ENCODE measurements around the gene TMEM132A. TPM values are rescaled to one million over a fixed set of nuclear protein-coding genes. Genes with fewer than 3 reads are reported as not detected.
A peak's percentile ranks its signal among the peaks of the same experiment; 100 is the strongest.

The TMEM132A gene
- total RNA-seq, 1 donor from 2014 or later: 218 TPM

GRCh38 chr11:60966890-60967289 lies 42.6 kb downstream of the TMEM132A start:
- TF ChIP-seq CTCF (conservative IDR thresholded peaks at IDR 0.05): no peak
- no peaks in the 10 kb centered on the region for H3K4me1 Mint-ChIP-seq (ENCODE audit: unreplicated experiment)

GRCh38 chr11:60968223-60968622 lies 44.0 kb downstream of the TMEM132A start:
- H3K27me3 Mint-ChIP-seq: no peaks in the 10 kb centered on the region
- no peak overlapping the region for H3K27ac Mint-ChIP-seq
- H3K9me3 Mint-ChIP-seq: no peaks in the 10 kb centered on the region
- H3K36me3 Mint-ChIP-seq: no peaks in the 10 kb centered on the region
- H3K4me3 Mint-ChIP-seq: no peak overlapping the region
- DNase-seq (ENCODE audit: extremely low spot score, unreplicated experiment): no peak
- no peaks in the 10 kb centered on the region for H3K4me1 Mint-ChIP-seq (ENCODE audit: unreplicated experiment)
- TF ChIP-seq CTCF (conservative IDR thresholded peaks at IDR 0.05): no peak

More at GRCh38 chr11:60966890-60967289, 42.6 kb downstream of the TMEM132A start:
- DNase-seq (ENCODE audit: extremely low spot score, unreplicated experiment): no peak
- Mint-ChIP-seq H3K36me3 (no peaks in the 10 kb centered on the region), H3K4me3 (no peak overlapping the region), H3K27me3 (no peaks in the 10 kb centered on the region), H3K9me3 (no peaks in the 10 kb centered on the region), H3K27ac (no peak overlapping the region)

GRCh38 chr11:60970369-60970774 lies 46.1 kb downstream of the TMEM132A start:
- DNase-seq (ENCODE audit: extremely low spot score, unreplicated experiment): no peak
- Mint-ChIP-seq H3K27me3 (no peaks in the 10 kb centered on the region), H3K27ac (no peak overlapping the region), H3K4me3 (no peak overlapping the region), H3K4me1 (ENCODE audit: unreplicated experiment) (no peaks in the 10 kb centered on the region), H3K9me3 (no peaks in the 10 kb centered on the region), H3K36me3 (no peaks in the 10 kb centered on the region)
- peak; percentile 78 for TF ChIP-seq CTCF (conservative IDR thresholded peaks at IDR 0.05)

GRCh38 chr11:60970890-60971289 lies 46.6 kb downstream of the TMEM132A start:
- Mint-ChIP-seq H3K4me1 (ENCODE audit: unreplicated experiment) (no peaks in the 10 kb centered on the region), H3K27me3 (no peaks in the 10 kb centered on the region), H3K36me3 (no peaks in the 10 kb centered on the region), H3K27ac (no peak overlapping the region), H3K4me3 (no peak overlapping the region), H3K9me3 (no peaks in the 10 kb centered on the region)
- no peak for TF ChIP-seq CTCF (conservative IDR thresholded peaks at IDR 0.05)
- no peak for DNase-seq (ENCODE audit: extremely low spot score, unreplicated experiment)

GRCh38 chr11:60971520-60971919 lies 47.3 kb downstream of the TMEM132A start, which contains the start of gene CD6:
CD6 (plus strand) TSS chr11:60971680; CDS start chr11:60971866, 186 bp downstream.
- H3K4me3 Mint-ChIP-seq: no peak within 1 kb of the TSS
- no peak for DNase-seq (ENCODE audit: extremely low spot score, unreplicated experiment)
- no peak for TF ChIP-seq CTCF (conservative IDR thresholded peaks at IDR 0.05)
- H3K27ac Mint-ChIP-seq: no peak within 1 kb of the TSS
- H3K4me1 Mint-ChIP-seq (ENCODE audit: unreplicated experiment): no peaks in the 10 kb centered on the region
- H3K36me3 Mint-ChIP-seq: no peaks in the 10 kb centered on the region
- no peaks in the 10 kb centered on the region for H3K27me3 Mint-ChIP-seq
- no peaks in the 10 kb centered on the region for H3K9me3 Mint-ChIP-seq

All from type B pancreatic cell (in vitro differentiated cells).